HG03575 (cell line): ENCODE measurements around the gene DSCAML1.

Experiments used
- ATAC-seq: cut with Tn5 transposase; IDR thresholded peaks from one replicate; pipeline ENCODE4 v1.9.1; 2021; ENCODE audit not compliant: unreplicated experiment, insufficient number of reproducible peaks, low FRiP score; ENCODE audit errors: extremely low read depth

DSCAML1 gene

DNA sequence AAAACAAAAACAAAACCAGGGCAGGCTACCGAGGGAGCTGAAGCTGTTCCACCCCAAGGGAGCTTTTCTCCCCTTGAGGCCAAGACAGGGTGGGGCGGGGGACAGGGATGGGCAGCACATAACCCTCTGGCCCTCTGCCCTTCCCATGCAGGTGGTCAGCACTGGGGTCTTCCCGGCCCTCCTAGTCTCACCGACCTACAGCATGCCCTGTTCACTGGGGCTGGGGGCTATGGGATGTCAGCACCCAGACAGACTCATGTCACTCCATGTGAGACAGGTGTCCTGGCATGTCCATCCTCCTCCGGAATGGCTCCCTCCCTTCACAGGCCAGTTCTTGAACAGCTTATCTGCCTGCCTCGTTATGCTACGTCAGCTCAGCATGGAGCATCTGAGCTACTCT, 51.7 kb downstream of the DSCAML1 start:
- ATAC-seq = no peak

DNA sequence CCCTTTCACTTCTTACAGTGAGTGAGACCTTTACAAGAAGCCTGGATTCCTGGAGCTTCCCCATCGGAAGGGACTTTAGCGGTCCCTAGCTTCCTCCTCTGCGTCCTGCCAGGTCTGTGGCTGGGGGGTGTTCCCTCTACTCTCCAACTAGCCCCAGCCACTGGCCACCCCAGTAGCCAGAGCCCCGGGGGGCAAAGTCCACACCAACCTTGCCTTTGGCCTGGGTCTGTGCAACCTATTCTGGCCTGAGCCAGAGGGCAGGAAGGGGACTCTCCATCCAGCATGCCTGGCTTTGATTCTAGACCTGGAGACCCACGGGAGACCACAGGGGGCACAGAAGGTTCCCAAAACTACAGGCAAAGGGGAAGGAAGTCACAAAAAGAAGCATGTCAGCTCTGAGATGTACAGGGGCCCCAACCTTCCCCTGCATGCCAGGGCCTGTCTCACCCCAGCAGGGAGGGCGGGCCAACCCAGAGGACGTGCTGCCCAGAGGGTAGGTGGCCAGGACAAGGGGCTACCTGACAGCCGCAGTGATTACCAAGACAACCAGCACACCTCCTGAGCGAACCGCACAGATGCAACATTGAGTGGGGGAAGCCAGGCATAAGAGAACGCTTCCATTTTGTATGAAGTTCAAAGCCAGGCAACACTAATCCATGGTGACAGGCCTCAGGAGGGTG, 52.4 kb downstream of the DSCAML1 start:
- no peak for ATAC-seq

GRCh38 chr11:117743121-117743815, 53.7 kb downstream of the DSCAML1 start:
- ATAC-seq = no peak

GRCh38 chr11:117738246-117738957, 58.6 kb downstream of the DSCAML1 start:
- no peak for ATAC-seq

DNA sequence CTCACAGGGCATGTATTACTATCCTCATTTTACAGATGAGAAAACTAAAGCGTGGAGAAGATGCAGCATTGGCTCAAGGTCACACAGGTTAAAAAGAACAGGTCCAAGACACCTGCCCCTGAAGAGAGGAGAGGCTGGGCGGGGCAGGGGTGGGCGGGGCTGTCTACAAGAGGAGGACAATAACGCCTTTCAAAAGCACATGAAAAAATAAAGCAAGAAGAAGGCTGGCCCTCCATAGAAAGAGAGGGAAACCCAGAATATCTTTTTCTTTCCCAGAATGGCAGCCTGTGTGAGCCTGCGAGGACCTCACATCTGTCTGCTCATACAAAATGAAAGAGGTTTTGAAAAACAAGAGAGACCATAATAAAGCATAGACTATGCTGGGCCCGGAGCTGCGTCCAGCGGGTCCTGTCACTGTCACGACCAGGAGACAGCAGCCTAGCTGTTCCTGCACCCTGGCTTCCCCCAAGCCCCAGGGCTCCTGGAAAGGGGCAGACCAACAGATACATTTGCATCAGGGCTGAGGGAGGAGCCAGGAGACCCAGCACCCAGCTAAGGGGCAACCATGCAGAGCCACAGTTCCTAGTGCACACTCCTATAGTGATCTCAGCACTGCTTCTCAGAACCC, 61.6 kb downstream of the DSCAML1 start:
- no peak for ATAC-seq

GRCh38 chr11:117734601-117735024, 62.4 kb downstream of the DSCAML1 start:
- no peak for ATAC-seq

DNA sequence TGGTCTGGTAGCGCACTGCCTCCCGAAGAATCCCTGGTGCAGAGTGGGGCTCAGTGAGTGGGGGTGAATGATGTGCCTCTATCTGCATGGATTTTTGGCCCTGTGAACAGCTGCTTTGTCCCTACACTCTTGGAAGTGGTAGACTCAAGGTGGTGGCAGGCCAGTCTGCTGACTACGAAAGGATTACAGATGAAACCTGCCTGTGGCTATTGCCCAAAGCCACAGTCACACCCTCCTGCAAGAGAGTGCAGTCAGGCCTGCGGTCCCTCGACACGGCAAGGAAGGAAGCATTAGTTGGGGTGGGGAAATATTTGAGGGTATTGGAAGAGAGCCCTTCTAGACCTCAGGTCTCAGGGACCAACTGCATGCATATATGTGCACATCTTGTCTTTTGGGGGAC, 63.7 kb downstream of the DSCAML1 start:
- no peak for ATAC-seq

DNA sequence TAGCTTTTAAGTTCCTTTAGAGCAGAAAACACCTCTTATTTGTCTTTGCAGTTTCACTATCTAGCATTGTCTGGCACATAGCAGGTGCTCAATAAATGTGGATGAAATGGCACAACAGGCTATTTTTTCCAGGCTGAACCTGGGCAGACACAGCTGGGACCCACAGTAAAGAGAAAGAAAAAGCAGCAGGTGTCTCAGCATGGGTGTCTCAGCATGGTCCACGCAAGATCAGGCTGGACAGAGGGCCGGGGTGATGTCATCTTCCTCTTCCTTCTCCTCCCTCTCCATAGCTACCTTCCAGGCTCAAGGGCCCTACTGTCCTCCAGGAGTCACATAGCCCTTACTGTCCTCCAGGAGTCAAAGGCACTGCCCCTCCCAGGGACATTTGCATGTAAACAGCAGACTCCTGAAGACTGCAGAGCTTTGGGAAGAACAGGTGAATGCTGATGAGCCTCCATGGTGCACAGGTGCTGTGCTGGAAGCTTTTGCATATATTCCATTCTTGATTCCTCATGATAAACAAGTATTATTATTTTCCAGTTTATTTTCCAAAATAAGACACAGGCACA, 65.2 kb downstream of the DSCAML1 start:
- no peak for ATAC-seq

DNA sequence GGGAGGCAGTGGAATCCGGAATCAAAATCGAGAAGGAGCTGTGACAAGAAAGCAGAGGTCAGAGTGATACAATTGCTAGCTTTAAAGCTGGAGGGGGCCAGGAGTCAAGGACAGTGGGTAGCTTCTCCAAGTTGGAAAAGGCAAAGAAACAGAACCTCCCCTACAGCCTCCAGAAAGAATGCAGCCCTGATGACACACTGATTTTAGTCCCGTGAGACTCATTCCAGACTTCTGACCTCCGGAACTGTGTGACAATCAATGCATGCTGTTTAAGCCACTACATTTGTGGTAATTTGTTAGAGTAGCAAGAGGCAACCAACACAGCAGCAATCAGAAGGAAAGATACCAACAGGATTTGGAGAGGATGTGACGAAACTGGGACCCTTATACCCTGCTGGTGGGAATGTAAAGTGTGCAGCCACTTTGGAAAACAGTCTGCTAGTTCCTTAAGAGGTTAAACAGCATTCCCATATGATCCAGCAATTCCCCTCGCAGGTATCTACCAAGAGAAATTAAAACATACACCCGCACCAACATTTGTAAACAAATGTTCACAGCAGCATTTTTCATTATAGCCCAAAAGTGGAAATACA, 66.7 kb downstream of the DSCAML1 start:
- ATAC-seq = no peak

DNA sequence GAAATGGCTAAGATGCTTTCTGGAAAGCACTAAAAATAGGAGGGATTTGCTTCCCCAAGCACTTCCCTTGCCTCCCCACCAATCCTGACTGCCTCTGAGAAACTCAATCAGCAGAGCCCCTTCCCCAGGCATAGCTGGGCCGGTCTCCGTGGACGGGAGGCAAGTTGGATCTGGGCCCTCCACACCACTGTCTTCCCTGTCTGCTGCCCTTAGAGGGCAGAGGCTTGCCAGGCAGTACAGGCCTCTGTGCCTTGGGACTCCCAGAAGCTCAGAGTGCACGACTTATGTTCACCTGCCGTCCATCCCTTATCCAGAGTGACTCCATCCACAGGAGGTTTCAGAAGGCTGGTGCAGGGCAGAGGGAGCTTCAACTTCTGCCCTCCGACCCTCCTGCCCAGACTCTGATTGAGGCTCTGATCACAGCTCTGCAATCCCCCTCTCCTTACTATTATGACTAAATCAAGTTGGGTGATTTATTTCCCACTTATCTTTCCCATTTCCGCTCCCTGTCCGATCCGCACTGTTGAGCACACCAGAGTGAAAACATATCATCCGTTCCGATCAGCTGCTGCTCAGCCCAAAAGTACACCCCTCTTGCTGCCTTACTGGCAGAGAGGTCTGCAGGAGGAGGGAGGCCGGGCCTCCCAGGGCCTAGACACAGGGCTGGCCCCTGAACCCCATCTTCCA, 71.8 kb downstream of the DSCAML1 start:
- no peak for ATAC-seq

GRCh38 chr11:117724621-117725020, 72.4 kb downstream of the DSCAML1 start:
- no peak for ATAC-seq

- no peak for ATAC-seq
Measured at GRCh38 chr11:117724104-117724503, 72.9 kb downstream of the DSCAML1 start.

- no peak for ATAC-seq
Measured at GRCh38 chr11:117723277-117724024, 73.6 kb downstream of the DSCAML1 start.

DNA sequence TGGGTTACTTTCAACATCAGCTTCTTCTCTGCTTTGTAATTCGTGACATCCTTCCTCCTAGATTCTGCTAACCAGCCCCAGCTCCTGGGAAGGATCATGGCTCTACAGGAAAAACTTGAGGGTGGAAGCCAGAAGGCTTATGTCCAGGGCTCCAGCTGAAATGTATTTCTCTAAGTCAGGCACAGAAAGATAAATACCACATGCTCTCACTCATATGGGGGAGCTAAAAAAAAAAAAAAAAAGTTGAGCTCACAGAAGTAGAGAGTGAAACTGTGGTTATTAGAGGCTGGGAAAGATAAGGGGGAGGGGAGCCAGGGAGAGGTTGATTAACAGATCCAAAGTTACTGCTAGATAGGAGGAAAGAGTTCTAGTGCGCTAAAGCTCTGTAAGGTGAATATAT, 74.9 kb downstream of the DSCAML1 start:
- ATAC-seq = no peak

DNA sequence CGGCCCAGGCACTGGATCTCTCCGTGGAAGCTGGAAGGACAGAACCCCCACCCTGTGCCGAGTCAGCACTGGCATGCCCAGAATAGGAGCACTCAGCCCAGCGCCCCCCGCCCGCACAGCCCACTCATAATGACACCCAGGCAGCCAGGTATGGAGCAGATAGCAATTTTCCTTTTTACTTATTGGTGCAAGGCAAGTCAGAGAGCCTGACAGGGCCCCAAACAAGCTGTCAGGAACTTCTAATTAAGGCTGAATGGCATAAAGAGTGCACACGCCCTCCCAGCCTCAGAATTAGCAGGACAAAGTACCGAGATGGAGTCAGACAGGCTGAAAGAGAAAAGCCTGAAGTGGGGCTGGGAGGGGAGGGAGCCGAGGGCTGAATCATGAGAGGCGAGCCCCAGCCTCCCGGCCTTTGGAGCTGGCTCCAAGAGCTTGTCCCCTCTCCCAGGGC, 76.9 kb downstream of the DSCAML1 start:
- no peak for ATAC-seq

DNA sequence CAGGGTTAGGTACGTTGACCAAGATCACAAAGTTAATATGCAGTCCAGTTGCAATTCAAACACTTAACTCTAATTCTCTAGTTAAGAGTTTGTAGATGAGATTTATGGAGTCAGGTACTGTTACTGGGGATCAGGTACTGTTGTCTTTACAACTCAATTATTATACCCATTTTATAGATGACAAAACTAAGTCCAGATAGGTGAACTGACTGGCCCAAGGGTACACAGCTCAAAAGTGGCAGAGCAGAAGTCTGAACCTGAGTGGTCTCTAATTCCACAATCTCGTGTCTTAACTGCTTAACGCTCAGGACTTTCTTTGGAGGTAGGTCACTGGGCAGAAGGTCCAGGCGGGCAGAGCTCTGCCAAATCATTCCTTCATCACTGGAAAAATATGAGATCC, 77.5 kb downstream of the DSCAML1 start:
- no peak for ATAC-seq

- ATAC-seq = no peak
Measured at GRCh38 chr11:117717485-117718314, 79.3 kb downstream of the DSCAML1 start.
